Spinal cord (tissue), 10 donors: ENCODE measurements around the gene CEP126. TPM values are rescaled to one million over a fixed set of nuclear protein-coding genes. Genes with fewer than 3 reads are reported as not detected.

Source experiments
- DNase-seq, 6 donors: peaks; one replicate each; pipeline versions ENCODE4 v3.0.0 to v3.0.0-alpha.2; 2013 to 2015; ENCODE audit warnings: low spot score in 6 of 6, low read depth in 4 of 6
- H3K27ac ChIP-seq: one replicate; pipeline ENCODE4 v1.5.1; 2013; ENCODE audit warnings: low read depth, low read length, control low read depth
- H3K27me3 ChIP-seq: one replicate; pipeline ENCODE4 v1.6.1; 2013; ENCODE audit warnings: low read length; ENCODE audit not compliant: control insufficient read depth, insufficient read depth
- H3K36me3 ChIP-seq: one replicate; pipeline ENCODE4 v1.6.1; 2013; ENCODE audit warnings: low read length; ENCODE audit not compliant: control insufficient read depth, insufficient read depth
- H3K4me1 ChIP-seq: one replicate; pipeline ENCODE4 v1.6.1; 2013; ENCODE audit warnings: low read length; ENCODE audit not compliant: control insufficient read depth, insufficient read depth
- H3K4me3 ChIP-seq: one replicate; pipeline ENCODE4 v1.5.1; 2013; ENCODE audit warnings: low read depth, low read length, control low read depth
- H3K9me3 ChIP-seq: one replicate; pipeline ENCODE4 v1.6.1; 2013; ENCODE audit warnings: low read length; ENCODE audit not compliant: control insufficient read depth, insufficient read depth
- WGBS: methylation state at CpG from one replicate; pipeline ENCODE4 v1.1.5; 2013; ENCODE audit warnings: missing lambda C conversion rate; ENCODE audit not compliant: insufficient coverage; 5-methylcytosine and 5-hydroxymethylcytosine counted together
- polyA plus RNA-seq, 2 donors: library from polyadenylated mRNA; unstranded; fragments of 120-200 nt; gene quantifications; one replicate each; pipeline ENCODE4 v1.2.1, GENCODE V29; 2013; ENCODE audit not compliant: insufficient read length in 2 of 2
- total RNA-seq, 2 donors: library from RNA; depleted of rRNA in 1 of 2; stranded (reverse); fragments of 120-200 nt in 1 of 2; fragments of >200 nt in 1 of 2; gene quantifications; one replicate each; pipeline versions ENCODE4 v1.2.3 to v1.2.4, GENCODE V29; 2013 to 2014
- donor health status: healthy.

Gene CEP126
- total and polyA plus RNA-seq, 4 donors, result 10.1 to 19.1 (median 16.3) TPM

DNA sequence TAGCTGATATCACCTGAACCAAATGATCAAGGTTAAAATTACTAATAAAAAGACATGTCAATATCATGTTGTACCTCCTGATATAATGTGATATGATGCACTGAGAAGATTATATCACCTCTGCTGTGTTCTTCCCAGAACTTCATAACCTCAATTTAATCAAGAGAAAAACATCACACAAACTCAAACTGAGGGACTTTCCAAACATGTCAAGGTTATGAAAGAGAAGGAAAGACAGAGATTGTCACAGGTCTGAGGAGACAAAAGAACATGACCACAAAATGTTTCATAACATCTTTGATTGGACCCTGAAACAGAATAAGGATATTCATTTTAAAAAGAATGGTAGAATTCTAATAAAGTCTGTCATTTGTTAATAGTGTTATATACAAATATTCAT is 89.4 kb downstream of the CEP126 start:
- H3K4me1 ChIP-seq, result no peaks in the 10 kb centered on the region
- no peaks in the 10 kb centered on the region for H3K9me3 ChIP-seq
- no peak overlapping the region for H3K27ac ChIP-seq
- no peaks in the 10 kb centered on the region for H3K36me3 ChIP-seq
- H3K4me3 ChIP-seq, result no peak overlapping the region
- DNase-seq, result no peak
- H3K27me3 ChIP-seq, result no peaks in the 10 kb centered on the region

DNA sequence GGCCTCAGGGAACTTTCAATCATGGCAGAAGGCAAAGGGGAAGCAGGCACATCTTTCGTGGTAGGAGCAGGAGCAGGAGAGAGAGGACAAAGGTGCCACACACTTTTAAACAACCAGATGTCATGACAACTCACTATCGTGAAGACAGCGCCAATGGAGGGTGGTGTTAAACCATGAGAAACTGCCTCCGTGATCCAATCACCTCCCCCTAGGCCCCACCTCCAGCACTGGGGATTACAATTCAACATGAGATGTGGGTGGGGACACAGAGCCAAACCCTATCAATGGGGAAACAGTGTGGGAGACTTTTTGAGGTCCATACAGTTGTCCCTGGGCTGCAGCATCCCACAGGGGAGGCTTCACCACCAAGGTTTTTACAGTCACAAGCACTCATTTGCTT is 90.5 kb downstream of the CEP126 start:
- Histone ChIP-seq H3K4me1 (no peaks in the 10 kb centered on the region), H3K27me3 (no peaks in the 10 kb centered on the region), H3K36me3 (no peaks in the 10 kb centered on the region), H3K4me3 (no peak overlapping the region), H3K9me3 (no peaks in the 10 kb centered on the region), H3K27ac (no peak overlapping the region)
- no CpG with 5 or more reads among the region's 4 CpGs for WGBS
- DNase-seq, result no peak

DNA sequence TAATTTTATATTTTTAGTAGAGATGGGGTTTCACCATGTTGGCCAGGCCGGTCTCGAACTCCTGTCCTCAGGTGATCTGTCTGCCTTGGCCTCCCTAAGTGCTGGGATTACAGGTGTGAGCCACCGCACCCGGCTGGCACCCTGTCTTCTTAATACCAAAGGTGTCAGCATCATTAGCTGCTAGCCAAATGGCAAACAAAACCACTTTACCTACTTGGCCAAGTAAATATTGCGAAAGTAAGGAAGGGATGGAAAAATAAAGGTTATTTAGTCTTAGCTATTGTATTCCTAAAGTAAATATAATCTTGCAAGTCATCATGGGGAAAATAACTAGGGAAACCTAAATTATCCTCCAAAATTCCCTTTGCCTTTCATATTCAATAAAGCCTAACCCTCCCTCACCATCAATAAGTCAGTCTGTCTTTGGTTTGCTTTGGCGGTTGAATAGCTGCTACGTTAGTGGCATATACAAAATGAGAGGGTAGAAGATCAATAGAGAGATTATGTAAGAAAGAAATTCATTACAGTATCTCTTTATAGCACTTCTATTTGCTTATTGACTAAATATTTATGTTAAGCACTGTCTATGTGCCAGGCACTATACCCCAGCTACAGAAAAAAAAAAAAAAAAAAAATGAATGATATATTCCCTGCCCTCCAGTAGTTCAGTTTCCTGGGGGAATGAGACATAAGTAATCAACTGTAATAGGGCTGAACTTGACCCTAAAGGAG is 92.2 kb downstream of the CEP126 start:
- Histone ChIP-seq H3K36me3 (no peaks in the 10 kb centered on the region), H3K27me3 (no peaks in the 10 kb centered on the region), H3K4me1 (no peaks in the 10 kb centered on the region), H3K9me3 (no peaks in the 10 kb centered on the region), H3K4me3 (no peak overlapping the region), H3K27ac (no peak overlapping the region)
- 100% methylated on average over 4 of the region's 7 CpGs for WGBS
- no peak for DNase-seq

DNA sequence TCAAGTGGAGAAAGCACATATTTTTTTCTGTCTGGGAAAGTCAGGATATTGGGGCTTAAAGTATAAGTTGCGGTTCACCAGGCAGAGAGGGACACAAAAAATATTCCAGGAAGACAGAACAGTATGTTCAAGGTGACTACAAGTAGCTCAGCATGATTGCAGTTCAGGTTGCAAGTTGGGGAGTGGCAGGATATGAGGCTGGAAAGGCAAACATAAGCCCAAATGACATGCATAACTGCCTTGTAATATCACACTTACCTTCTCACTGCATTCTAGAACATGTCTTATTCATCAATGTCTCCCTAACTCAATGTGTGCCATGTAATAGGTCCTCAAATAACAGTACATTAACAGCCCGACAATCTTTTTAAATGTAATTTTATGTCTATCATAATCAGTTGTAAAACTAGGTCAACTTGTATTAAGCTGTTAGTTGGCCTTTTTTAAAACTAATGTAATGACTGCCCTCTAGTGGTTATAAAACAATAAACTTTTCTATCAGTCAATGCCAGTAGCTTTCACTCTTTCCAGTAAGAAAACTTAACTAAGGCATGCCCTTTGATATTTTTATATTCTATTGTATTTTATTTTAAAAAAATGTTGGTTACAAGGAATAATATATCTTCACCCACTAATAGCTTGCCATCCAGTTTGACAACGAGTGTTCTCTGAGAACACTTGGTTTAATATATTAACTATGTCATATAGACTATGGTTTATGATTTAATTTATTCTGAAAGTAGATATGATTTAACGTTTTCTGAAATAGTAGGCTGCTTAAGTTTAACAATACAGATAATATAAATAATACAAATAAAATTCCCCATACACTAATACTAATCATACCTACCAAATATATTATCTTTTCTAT is 93.0 kb downstream of the CEP126 start:
- H3K27me3 ChIP-seq, result no peaks in the 10 kb centered on the region
- peak in 5 of 6 donors; percentile 13 to 84 (median 39) for DNase-seq
- no peaks in the 10 kb centered on the region for H3K36me3 ChIP-seq
- no peak overlapping the region for H3K4me3 ChIP-seq
- WGBS, result 100% methylated on average over 1 of the region's 4 CpGs
- no peaks in the 10 kb centered on the region for H3K4me1 ChIP-seq
- no peak overlapping the region for H3K27ac ChIP-seq
- no peaks in the 10 kb centered on the region for H3K9me3 ChIP-seq

DNA sequence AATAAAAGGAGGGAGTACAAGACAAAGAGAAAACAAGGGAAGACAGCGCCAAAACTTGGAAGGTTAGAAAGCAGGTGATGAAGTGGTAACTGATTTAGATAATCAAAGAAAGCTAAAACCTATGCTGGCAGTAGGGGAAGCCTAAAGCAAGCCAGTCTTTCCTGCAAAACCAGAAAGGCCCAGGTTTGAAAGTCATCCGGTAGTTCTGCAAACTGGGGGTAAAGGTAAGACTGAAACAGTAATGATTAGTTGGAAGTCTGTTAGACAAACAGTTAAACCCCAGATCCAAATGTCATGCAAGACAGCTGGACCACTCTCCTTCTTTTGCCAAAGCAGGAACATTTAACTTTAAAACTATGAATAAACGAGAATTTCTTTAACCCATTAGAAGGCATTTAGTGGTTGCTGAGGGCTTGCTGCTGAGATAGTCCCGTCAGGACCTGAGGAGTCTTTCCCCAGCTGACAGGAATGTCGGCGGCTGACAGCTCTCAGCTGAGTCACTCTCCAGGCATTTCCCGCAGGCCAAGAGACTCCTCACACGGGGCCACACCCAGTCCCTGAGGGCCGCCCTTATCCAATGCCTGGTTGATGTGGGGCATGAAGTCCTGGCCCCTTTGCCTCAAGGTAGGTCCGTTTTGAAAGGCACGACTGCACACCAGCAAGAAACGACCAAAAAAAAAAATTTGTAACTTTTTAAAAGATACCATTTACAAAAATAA is 96.1 kb downstream of the CEP126 start:
- WGBS, result 51% methylated on average over 3 of the region's 12 CpGs
- no peaks in the 10 kb centered on the region for H3K9me3 ChIP-seq
- no peak overlapping the region for H3K27ac ChIP-seq
- H3K4me1 ChIP-seq, result no peaks in the 10 kb centered on the region
- H3K36me3 ChIP-seq, result no peaks in the 10 kb centered on the region
- no peak overlapping the region for H3K4me3 ChIP-seq
- DNase-seq, result no peak
- no peaks in the 10 kb centered on the region for H3K27me3 ChIP-seq

DNA sequence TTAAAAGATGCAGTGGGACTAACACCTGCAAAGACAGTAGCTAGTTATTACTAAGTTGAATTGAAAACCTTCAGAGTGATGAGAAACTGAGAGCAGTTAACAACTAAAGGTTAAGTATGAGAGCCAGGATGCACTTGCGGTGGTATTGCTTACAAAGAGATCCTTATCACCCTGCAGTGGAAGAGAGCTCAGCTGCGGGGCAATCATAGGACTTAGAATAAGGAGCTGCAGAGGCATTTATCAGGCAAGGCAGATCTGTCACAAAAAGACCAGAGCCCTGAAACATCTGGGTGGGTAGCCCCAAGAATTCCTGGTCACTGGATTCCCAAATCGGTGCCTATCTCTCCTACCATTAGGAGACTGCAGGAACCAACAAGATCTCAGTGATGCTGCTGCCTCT is 98.1 kb downstream of the CEP126 start:
- Histone ChIP-seq H3K9me3 (no peaks in the 10 kb centered on the region), H3K27me3 (no peaks in the 10 kb centered on the region), H3K27ac (no peak overlapping the region), H3K4me1 (no peaks in the 10 kb centered on the region), H3K36me3 (no peaks in the 10 kb centered on the region), H3K4me3 (no peak overlapping the region)
- DNase-seq, result no peak
- 91% methylated on average over 2 of the region's 3 CpGs for WGBS

DNA sequence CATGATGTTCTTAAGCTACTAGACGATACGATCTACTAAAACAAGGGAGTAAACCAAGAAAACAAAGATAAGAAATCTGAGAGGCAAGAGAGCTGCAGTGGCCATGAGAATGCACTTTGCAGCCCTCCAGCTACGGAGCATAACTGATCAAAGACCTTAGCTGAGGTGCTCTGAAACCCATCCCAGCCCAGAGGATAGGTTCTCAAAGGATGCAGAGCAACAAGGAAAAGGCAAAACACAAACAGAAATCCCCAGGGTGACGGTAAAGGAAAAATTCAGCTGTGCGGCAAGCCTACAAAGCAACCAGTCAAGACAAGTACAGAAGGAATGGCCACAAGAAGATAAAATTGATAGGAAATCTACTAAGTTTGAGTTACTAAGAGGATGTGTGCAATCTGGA is 99.9 kb downstream of the CEP126 start:
- H3K9me3 ChIP-seq, result no peaks in the 10 kb centered on the region
- no peak overlapping the region for H3K27ac ChIP-seq
- no peaks in the 10 kb centered on the region for H3K27me3 ChIP-seq
- no peak overlapping the region for H3K4me3 ChIP-seq
- no peaks in the 10 kb centered on the region for H3K36me3 ChIP-seq
- DNase-seq, result no peak
- WGBS, result 95% methylated on average over 5 of the region's 5 CpGs
- no peaks in the 10 kb centered on the region for H3K4me1 ChIP-seq

DNA sequence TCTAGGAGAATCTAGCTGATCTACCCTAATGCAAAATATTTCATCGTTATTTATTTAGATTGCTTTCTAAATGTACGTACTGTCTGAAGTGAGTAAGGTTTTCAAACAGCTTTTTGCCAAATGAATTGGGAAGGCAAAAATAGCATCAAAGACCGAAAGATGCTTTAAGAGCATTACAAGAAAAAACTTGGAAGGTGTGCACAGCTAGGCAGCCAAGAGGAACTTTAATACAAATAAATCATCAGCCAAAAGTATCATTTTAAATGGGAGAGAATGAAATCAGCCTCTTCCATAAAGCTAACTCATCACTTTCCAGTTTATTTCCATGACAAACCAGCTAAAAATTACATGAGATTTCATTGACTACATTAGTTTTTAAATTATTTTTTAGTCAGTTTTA is 102.2 kb downstream of the CEP126 start:
- WGBS, result no CpG with 5 or more reads among the region's 3 CpGs
- DNase-seq, result peak in 2 of 6 donors; percentile 4 to 62
- H3K27ac ChIP-seq, result no peak overlapping the region

DNA sequence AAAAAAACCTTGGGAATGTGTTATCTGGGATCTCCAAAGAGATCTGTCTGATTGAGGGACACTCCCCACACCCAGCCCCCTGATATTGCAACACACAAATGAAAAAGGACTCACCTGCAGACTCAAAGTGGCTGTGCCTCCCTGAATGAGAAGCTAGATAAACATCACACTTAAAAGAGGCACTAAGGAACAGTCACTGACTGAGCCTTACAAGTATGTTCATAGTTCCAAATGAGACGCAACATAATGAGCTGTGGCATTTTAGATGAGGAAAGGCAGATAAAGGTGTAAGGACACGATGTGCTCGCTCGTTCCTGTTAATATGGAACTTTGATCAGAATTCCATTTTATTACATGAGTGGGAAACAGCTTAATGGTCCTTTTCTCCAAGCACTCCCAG is 111.4 kb downstream of the CEP126 start:
- Histone ChIP-seq H3K4me3 (no peak overlapping the region), H3K27me3 (no peaks in the 10 kb centered on the region), H3K36me3 (no peaks in the 10 kb centered on the region), H3K9me3 (no peaks in the 10 kb centered on the region), H3K27ac (no peak overlapping the region), H3K4me1 (no peaks in the 10 kb centered on the region)
- no CpG with 5 or more reads among the region's 4 CpGs for WGBS
- DNase-seq, result peak in 1 of 6 donors; percentile 19

More for the DNA sequence above, 102.2 kb downstream of the CEP126 start:
- H3K9me3 ChIP-seq, result no peaks in the 10 kb centered on the region
- H3K27me3 ChIP-seq, result no peaks in the 10 kb centered on the region
- H3K36me3 ChIP-seq, result no peaks in the 10 kb centered on the region
- no peak overlapping the region for H3K4me3 ChIP-seq
- no peaks in the 10 kb centered on the region for H3K4me1 ChIP-seq
